Smooth muscle cell of the umbilical artery (primary cell): ENCODE results near the gene SEPTIN7. TPM values are rescaled to one million over a fixed set of nuclear protein-coding genes. Genes with fewer than 3 reads are reported as not detected.

ENCODE experiments used
- total RNA-seq: library from RNA; depleted of rRNA; stranded (reverse); fragments of >200 nt; gene quantifications from 2 replicates; pipeline ENCODE4 v1.2.3, GENCODE V29; 2014

Gene SEPTIN7
- 251 and 363 TPM in 2 replicates for total RNA-seq

GRCh38 chr7:35800718-35801391 is at the start of gene SEPTIN7:
TSS of gene SEPTIN7 (plus strand) at chr7:35801057. CDS start at chr7:35801210, 153 bp downstream.

Other genes starting within 250 kb of the SEPTIN7 start
- gene HERPUD2, start 105.9 kb upstream of the SEPTIN7 start, total RNA-seq: 16.6 and 20.8 TPM in 2 replicates